Fibroblast of pulmonary artery (primary cell): ENCODE measurements around the gene FATE1.

Experiments used
- DNase-seq: peaks from one replicate; pipeline ENCODE4 v3.0.0-alpha.2; 2010; ENCODE audit warnings: low read depth
- H3K4me3 ChIP-seq: replicated peaks from 2 replicates; pipeline ENCODE4 v1.5.1; 2011; ENCODE audit warnings: low read depth, mild to moderate bottlenecking, control low read depth, low read length, moderate library complexity
- CTCF ChIP-seq: IDR thresholded peaks from 2 replicates; pipeline ENCODE4 v1.5.1; 2011; ENCODE audit warnings: mild to moderate bottlenecking, control low read depth, low read length, inconsistent platforms; ENCODE audit errors: missing control alignments

FATE1 gene

GRCh38 chrX:151714362-151714761 is 1.5 kb upstream of the FATE1 start:
- no peak for TF ChIP-seq CTCF
- DNase-seq, result no peak
- H3K4me3 ChIP-seq, result no peak overlapping the region

GRCh38 chrX:151722241-151722846 is 6.5 kb downstream of the FATE1 start:
- peak; percentile 32 for TF ChIP-seq CTCF
- peak; percentile 17 for DNase-seq
- no peak overlapping the region for H3K4me3 ChIP-seq

GRCh38 chrX:151723156-151723760 is 7.4 kb downstream of the FATE1 start:
- H3K4me3 ChIP-seq, result no peak overlapping the region
- no peak for TF ChIP-seq CTCF
- no peak for DNase-seq

GRCh38 chrX:151724563-151725337 is 8.9 kb downstream of the FATE1 start:
- no peak overlapping the region for H3K4me3 ChIP-seq
- no peak for TF ChIP-seq CTCF

GRCh38 chrX:151725338-151725614 is 9.4 kb downstream of the FATE1 start:
- TF ChIP-seq CTCF, result no peak
- H3K4me3 ChIP-seq, result no peak overlapping the region
- no peak for DNase-seq

More at GRCh38 chrX:151724563-151725337, 8.9 kb downstream of the FATE1 start:
- no peak for DNase-seq

DNA sequence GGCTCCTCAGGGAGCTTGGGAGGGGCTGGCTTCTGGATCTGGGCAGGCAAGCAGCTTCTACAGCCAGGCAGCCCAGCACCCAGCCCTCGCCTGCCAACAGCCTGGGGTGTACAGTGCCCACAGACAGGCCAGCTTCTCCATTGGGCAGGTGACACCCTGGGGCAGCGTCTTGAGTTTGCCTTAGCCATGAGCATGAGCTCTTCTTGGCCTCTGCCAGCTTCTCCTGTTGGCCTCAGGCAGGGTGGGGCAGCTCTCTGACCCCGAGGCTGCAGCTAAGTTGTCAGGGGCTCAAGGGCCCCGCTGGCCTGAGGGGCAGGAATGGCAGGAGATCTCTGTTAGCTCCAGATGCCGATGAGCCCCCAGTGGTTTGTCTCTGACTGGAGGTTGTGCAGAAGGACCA is 10.9 kb downstream of the FATE1 start:
- H3K4me3 ChIP-seq, result no peak overlapping the region
- TF ChIP-seq CTCF, result no peak
- no peak for DNase-seq
